ENCODE data around the gene GRID2IP.

Gene GRID2IP

DNA sequence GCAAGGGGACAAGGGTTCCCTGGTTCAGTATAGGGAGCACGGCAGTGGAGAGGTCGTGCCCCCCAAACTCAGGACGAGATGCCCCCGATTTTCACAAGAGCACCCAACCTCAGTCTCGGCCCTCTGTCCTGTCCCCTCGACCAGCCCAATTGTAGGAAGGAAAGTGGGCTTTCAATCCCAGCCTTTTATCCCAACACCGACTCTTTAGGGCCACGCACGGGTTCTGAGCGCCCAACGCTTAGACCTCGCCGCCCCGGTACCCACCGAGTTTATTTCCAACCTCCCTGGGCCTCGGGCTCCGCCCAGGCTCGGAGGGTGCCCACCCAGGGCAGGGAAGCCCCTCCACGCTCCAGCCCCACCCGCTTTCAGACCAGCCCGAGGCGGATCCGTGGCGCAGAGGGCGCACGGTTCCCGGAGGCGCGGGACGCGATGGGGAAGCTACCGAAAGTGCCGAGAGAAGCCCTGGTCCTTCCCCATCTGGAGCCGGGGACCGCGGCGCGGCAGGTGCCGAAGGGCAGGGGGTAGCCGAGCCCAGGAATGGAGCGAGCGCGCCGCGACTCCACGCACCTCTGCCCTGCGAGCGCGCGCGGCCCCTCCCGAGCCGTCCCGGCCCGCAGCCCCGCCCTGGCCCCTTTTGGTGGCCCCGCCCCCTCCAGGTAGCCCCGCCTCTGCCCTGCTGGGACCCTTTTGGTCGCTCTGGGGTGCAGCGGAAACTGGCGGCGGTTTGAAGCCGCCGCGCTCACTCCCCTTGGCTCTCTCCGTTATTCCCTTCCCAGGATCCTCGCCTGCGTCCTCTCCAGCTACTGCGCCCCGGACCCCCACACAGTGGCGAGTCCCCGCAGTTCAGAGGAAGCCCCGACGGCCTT, 20.4 kb downstream of the GRID2IP start:
- Histone ChIP-seq H3K27ac (ENCODE audit: low read length) (no peak overlapping the region), H3K36me3 (ENCODE audit: control insufficient read depth, low read depth, low read length) (no peaks in the 10 kb centered on the region), H3K4me1 (ENCODE audit: control insufficient read depth, low read depth, low read length) (peaks cover 8% of the 10 kb centered on the region), H3K9me3 (ENCODE audit: control insufficient read depth, low read depth, low read length) (no peaks in the 10 kb centered on the region), H3K4me3 (ENCODE audit: low read length) (peak overlapping the region; percentile 79), H3K27me3 (ENCODE audit: control insufficient read depth, insufficient read depth, low read length) (peaks cover 77% of the 10 kb centered on the region), H3K9ac (ENCODE audit: low read length) (peak overlapping the region; percentile 37)

GRCh38 chr7:6529643-6530042, 21.6 kb downstream of the GRID2IP start:
- peaks cover 8% of the 10 kb centered on the region for H3K4me1 ChIP-seq (ENCODE audit: control insufficient read depth, low read depth, low read length)
- no peak overlapping the region for H3K9ac ChIP-seq (ENCODE audit: low read length)
- peaks cover 76% of the 10 kb centered on the region for H3K27me3 ChIP-seq (ENCODE audit: control insufficient read depth, insufficient read depth, low read length)
- H3K4me3 ChIP-seq (ENCODE audit: low read length), result no peak overlapping the region
- H3K36me3 ChIP-seq (ENCODE audit: control insufficient read depth, low read depth, low read length), result no peaks in the 10 kb centered on the region
- no peak overlapping the region for H3K27ac ChIP-seq (ENCODE audit: low read length)
- H3K9me3 ChIP-seq (ENCODE audit: control insufficient read depth, low read depth, low read length), result no peaks in the 10 kb centered on the region

DNA sequence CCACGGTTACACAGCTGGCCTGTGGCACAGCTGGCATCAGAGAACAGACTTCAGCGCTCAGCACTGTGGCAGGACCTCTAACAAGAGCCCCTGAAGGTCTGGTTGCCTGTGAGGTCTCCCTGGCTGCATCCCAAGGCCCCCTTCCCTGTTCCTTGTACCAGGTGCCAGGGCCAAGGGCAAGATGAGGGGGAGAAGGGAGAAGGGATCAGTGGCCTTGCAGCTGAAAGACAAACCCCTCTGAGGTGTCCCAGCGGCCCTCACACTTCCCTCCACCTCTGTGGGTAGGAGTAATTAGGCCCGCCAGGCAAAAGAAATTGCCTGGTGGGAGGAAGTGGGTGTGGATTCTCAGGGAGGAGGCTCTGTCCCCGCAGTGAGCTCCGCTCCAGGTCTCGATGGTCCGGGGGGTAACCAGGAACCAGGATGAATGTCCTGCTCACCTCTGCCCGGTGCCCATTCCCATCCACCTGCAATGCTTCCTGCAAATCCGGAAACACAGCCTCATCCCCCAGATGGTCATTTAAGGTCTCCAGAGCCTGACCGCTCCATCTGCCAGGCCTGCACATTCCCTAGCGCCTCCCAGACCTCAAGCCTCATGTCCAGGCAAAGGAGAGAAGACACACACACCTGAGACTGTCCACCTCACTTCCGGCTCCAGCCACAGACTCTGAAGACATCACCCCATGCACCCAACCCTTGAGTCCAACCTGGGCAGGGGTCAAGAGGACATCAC, 22.7 kb downstream of the GRID2IP start:
- Histone ChIP-seq H3K27ac (ENCODE audit: low read length) (no peak overlapping the region), H3K4me3 (ENCODE audit: low read length) (no peak overlapping the region), H3K36me3 (ENCODE audit: control insufficient read depth, low read depth, low read length) (no peaks in the 10 kb centered on the region), H3K9ac (ENCODE audit: low read length) (no peak overlapping the region), H3K9me3 (ENCODE audit: control insufficient read depth, low read depth, low read length) (no peaks in the 10 kb centered on the region), H3K4me1 (ENCODE audit: control insufficient read depth, low read depth, low read length) (peaks cover 8% of the 10 kb centered on the region), H3K27me3 (ENCODE audit: control insufficient read depth, insufficient read depth, low read length) (peaks cover 76% of the 10 kb centered on the region)

DNA sequence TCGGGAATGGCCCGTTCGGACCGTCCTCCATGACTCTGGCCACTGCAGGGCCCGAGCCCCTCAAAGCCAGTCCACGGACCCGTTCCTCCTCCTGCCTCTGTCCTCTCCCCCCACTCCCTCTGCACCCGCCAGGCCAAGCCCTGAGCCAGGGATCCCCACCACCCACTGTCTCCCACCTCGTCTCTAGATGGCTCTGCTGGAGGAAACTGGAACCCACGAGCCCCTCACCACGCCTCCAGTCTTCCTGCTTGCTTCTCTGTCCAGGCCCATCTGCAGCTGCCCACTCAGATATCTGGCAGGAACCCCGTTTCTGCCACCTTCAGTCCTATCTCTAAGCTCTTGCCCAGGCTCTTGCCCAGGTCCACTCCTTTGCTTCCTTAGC, 24.3 kb downstream of the GRID2IP start:
- Histone ChIP-seq H3K27me3 (ENCODE audit: control insufficient read depth, insufficient read depth, low read length) (peaks cover 64% of the 10 kb centered on the region), H3K4me3 (ENCODE audit: low read length) (peak overlapping the region; percentile 31), H3K27ac (ENCODE audit: low read length) (no peak overlapping the region), H3K36me3 (ENCODE audit: control insufficient read depth, low read depth, low read length) (no peaks in the 10 kb centered on the region), H3K9me3 (ENCODE audit: control insufficient read depth, low read depth, low read length) (no peaks in the 10 kb centered on the region), H3K4me1 (ENCODE audit: control insufficient read depth, low read depth, low read length) (peaks cover 8% of the 10 kb centered on the region), H3K9ac (ENCODE audit: low read length) (no peak overlapping the region)

DNA sequence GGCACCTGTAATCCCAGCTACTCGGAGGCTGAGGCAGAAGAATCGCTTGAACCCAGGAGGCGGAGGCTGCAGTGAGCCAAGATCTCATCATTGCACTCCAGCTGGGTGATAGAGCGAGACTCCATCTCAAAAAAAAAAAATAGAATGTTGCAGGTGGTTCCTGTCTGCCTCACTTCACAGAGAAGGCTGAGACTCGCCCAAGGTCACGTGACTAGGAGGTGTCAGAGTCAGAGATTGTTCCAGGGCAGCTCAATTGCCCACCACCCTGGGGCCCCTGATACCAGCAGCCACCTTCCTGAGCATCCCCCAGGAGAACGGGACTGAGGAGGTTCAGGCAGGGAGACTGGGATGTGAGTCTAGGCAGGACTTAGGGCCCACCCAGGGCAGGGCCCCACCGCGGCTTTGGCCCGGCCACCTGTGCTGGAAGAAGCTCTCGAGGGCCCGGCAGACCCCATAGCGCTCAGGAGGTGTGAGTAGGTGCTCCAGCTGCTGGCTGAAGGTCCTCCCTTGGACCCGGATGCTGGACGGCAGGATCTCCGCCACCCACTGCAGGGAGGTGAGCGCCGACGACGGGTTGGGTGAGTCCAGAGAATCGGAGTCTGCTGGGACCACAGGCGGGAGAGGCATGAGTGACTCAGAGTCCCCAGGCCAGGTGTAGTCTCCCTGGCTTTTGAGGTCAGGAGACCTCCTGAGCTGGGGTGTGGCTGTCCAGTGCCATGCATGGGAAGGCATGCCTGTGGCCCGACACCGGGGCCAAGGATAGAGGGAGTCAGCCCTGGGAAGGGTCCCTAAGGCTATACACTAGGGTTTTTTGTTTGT, 30.9 kb downstream of the GRID2IP start:
- H3K4me3 ChIP-seq (ENCODE audit: low read length), result no peak overlapping the region
- no peak overlapping the region for H3K27ac ChIP-seq (ENCODE audit: low read length)
- H3K36me3 ChIP-seq (ENCODE audit: control insufficient read depth, low read depth, low read length), result no peaks in the 10 kb centered on the region
- H3K9me3 ChIP-seq (ENCODE audit: control insufficient read depth, low read depth, low read length), result no peaks in the 10 kb centered on the region
- no peaks in the 10 kb centered on the region for H3K27me3 ChIP-seq (ENCODE audit: control insufficient read depth, insufficient read depth, low read length)
- peaks cover 3% of the 10 kb centered on the region for H3K4me1 ChIP-seq (ENCODE audit: control insufficient read depth, low read depth, low read length)
- H3K9ac ChIP-seq (ENCODE audit: low read length), result no peak overlapping the region

DNA sequence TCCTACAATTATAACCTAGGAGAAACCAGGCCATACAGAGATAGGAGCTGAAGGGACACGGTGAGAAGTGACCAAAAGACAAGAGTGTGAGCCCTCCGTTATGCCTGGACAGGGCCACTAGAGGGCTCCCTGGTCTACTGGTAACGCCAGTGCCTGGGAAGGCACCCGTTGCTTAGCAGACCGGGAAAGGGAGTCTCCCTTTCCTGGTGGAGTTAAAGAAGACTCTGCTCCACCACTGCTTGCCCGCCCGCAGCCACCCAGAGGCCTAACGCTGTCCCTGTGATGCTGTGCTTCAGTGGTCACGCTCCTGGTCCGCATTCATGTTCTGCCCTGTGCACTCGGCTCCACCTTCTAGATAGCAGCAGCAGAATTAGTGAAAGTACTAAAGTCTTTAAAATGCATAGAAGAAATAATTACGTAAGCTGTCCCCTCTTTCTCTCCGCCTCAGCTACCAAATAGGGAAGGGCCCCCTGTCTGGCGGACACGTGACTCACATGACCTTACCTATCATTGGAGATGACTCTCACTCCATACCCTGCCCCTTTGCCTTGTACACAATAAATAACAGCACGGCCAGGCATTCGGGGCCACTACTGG, 34.8 kb downstream of the GRID2IP start:
- Histone ChIP-seq H3K36me3 (ENCODE audit: control insufficient read depth, low read depth, low read length) (no peaks in the 10 kb centered on the region), H3K27me3 (ENCODE audit: control insufficient read depth, insufficient read depth, low read length) (no peaks in the 10 kb centered on the region), H3K4me3 (ENCODE audit: low read length) (peak overlapping the region; percentile 38), H3K9me3 (ENCODE audit: control insufficient read depth, low read depth, low read length) (no peaks in the 10 kb centered on the region), H3K27ac (ENCODE audit: low read length) (no peak overlapping the region), H3K9ac (ENCODE audit: low read length) (no peak overlapping the region), H3K4me1 (ENCODE audit: control insufficient read depth, low read depth, low read length) (peaks cover 3% of the 10 kb centered on the region)

DNA sequence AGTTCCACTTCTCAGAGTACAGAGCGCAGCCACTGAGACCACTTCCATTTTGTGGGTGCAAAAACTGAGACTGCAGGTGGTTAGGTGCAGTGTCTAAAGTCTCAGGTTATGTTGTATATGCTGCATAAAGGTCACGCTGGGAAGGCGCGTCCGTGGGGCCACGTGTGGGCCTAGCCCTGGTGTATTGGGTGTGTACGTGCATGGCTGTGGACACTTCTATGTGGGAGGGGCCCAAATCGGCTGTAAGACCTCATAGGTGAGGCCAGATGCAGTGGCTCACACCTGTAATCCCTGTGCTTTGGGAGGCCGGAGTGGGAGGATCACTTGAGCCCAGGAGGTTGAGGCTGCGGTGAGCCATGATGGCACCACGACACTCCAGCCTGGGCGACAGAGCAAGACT, 37.7 kb downstream of the GRID2IP start:
- H3K27ac ChIP-seq (ENCODE audit: low read length), result no peak overlapping the region
- H3K36me3 ChIP-seq (ENCODE audit: control insufficient read depth, low read depth, low read length), result no peaks in the 10 kb centered on the region
- no peaks in the 10 kb centered on the region for H3K27me3 ChIP-seq (ENCODE audit: control insufficient read depth, insufficient read depth, low read length)
- H3K9me3 ChIP-seq (ENCODE audit: control insufficient read depth, low read depth, low read length), result no peaks in the 10 kb centered on the region
- H3K4me3 ChIP-seq (ENCODE audit: low read length), result no peak overlapping the region
- H3K4me1 ChIP-seq (ENCODE audit: control insufficient read depth, low read depth, low read length), result peaks cover 3% of the 10 kb centered on the region
- H3K9ac ChIP-seq (ENCODE audit: low read length), result no peak overlapping the region

- Histone ChIP-seq H3K27ac (ENCODE audit: low read length) (no peak overlapping the region), H3K9me3 (ENCODE audit: control insufficient read depth, low read depth, low read length) (no peaks in the 10 kb centered on the region), H3K36me3 (ENCODE audit: control insufficient read depth, low read depth, low read length) (no peaks in the 10 kb centered on the region), H3K9ac (ENCODE audit: low read length) (no peak overlapping the region), H3K4me1 (ENCODE audit: control insufficient read depth, low read depth, low read length) (peaks cover 3% of the 10 kb centered on the region), H3K27me3 (ENCODE audit: control insufficient read depth, insufficient read depth, low read length) (no peaks in the 10 kb centered on the region), H3K4me3 (ENCODE audit: low read length) (no peak overlapping the region)
Measured at GRCh38 chr7:6512892-6513291, 38.4 kb downstream of the GRID2IP start.

- H3K9ac ChIP-seq (ENCODE audit: low read length), result no peak overlapping the region
- H3K27me3 ChIP-seq (ENCODE audit: control insufficient read depth, insufficient read depth, low read length), result no peaks in the 10 kb centered on the region
Measured at GRCh38 chr7:6510476-6511133, 40.7 kb downstream of the GRID2IP start.

GRCh38 chr7:6508950-6509349, 42.3 kb downstream of the GRID2IP start:
- H3K9me3 ChIP-seq (ENCODE audit: control insufficient read depth, low read depth, low read length), result no peaks in the 10 kb centered on the region

More at GRCh38 chr7:6510476-6511133, 40.7 kb downstream of the GRID2IP start:
- no peak overlapping the region for H3K4me3 ChIP-seq (ENCODE audit: low read length)
- H3K9me3 ChIP-seq (ENCODE audit: control insufficient read depth, low read depth, low read length), result no peaks in the 10 kb centered on the region
- no peaks in the 10 kb centered on the region for H3K36me3 ChIP-seq (ENCODE audit: control insufficient read depth, low read depth, low read length)
- H3K27ac ChIP-seq (ENCODE audit: low read length), result no peak overlapping the region
- H3K4me1 ChIP-seq (ENCODE audit: control insufficient read depth, low read depth, low read length), result no peaks in the 10 kb centered on the region

More at GRCh38 chr7:6508950-6509349, 42.3 kb downstream of the GRID2IP start:
- Histone ChIP-seq H3K9ac (ENCODE audit: low read length) (no peak overlapping the region), H3K27me3 (ENCODE audit: control insufficient read depth, insufficient read depth, low read length) (no peaks in the 10 kb centered on the region), H3K36me3 (ENCODE audit: control insufficient read depth, low read depth, low read length) (no peaks in the 10 kb centered on the region), H3K4me3 (ENCODE audit: low read length) (no peak overlapping the region), H3K27ac (ENCODE audit: low read length) (no peak overlapping the region), H3K4me1 (ENCODE audit: control insufficient read depth, low read depth, low read length) (no peaks in the 10 kb centered on the region)
